DOHH2 (cell line): ENCODE data around the gene AQP7.

Experiments
- H3F3A ChIP-seq: fragments of 200-600 bp; sonication (generic), shearing (Covaris generic); 2 replicates; pipeline ENCODE4 v1.6.0; 2016; ENCODE audit warnings: antibody characterized with exemption, mild to moderate bottlenecking; ENCODE audit not compliant: control insufficient read depth, insufficient read depth
- H3K27ac ChIP-seq: fragments of 200-600 bp; sonication (generic); 2 replicates; pipeline ENCODE4 v1.5.1; 2014; ENCODE audit warnings: low read depth, mild to moderate bottlenecking, low read length, moderate library complexity
- H3K27me3 ChIP-seq: fragments of 200-600 bp; sonication (generic); 2 replicates; pipeline ENCODE4 v1.6.1; 2014; ENCODE audit warnings: mild to moderate bottlenecking, low read length, mixed read lengths; ENCODE audit not compliant: control insufficient read depth
- H3K36me3 ChIP-seq: fragments of 200-600 bp; sonication (generic); 2 replicates; pipeline ENCODE4 v1.6.1; 2014; ENCODE audit warnings: mild to moderate bottlenecking, low read length, moderate library complexity, mixed read lengths; ENCODE audit not compliant: control insufficient read depth
- H3K4me1 ChIP-seq: fragments of 200-600 bp; sonication (generic); 2 replicates; pipeline ENCODE4 v1.6.1; 2014; ENCODE audit warnings: mild to moderate bottlenecking, low read length, mixed read lengths; ENCODE audit not compliant: control insufficient read depth
- H3K4me2 ChIP-seq: fragments of 200-600 bp; sonication (generic); 2 replicates; pipeline ENCODE4 v1.6.0; 2014; ENCODE audit warnings: mild to moderate bottlenecking, low read length, moderate library complexity
- H3K4me3 ChIP-seq: fragments of 200-600 bp; sonication (generic); 2 replicates; pipeline ENCODE4 v1.5.1; 2014; ENCODE audit warnings: mild to moderate bottlenecking, low read length, mixed read lengths
- H3K79me2 ChIP-seq: fragments of 200-600 bp; sonication (generic); 2 replicates; pipeline ENCODE4 v1.6.1; 2014; ENCODE audit warnings: mild to moderate bottlenecking, low read length, mixed read lengths; ENCODE audit not compliant: control insufficient read depth
- H3K9me2 ChIP-seq: fragments of 200-600 bp; sonication (generic); replicated peaks from 2 replicates; pipeline ENCODE4 v1.6.1; 2014; ENCODE audit warnings: mild to moderate bottlenecking, low read length, mixed read lengths; ENCODE audit not compliant: control insufficient read depth
- H3K9me3 ChIP-seq: fragments of 200-600 bp; sonication (generic); 2 replicates; pipeline ENCODE4 v1.6.1; 2014; ENCODE audit warnings: antibody characterized with exemption, low read length, mixed read lengths; ENCODE audit not compliant: control insufficient read depth, insufficient read depth
- H4K20me1 ChIP-seq: fragments of 200-600 bp; sonication (generic); 2 replicates; pipeline ENCODE4 v1.6.0; 2014; ENCODE audit warnings: low read depth, mild to moderate bottlenecking, antibody characterized with exemption, low read length, moderate library complexity; ENCODE audit not compliant: control insufficient read depth, insufficient read depth
- CTCF ChIP-seq: fragments of 200-600 bp; sonication (generic); IDR thresholded peaks from one replicate; pipeline ENCODE4 v1.5.1; 2014; ENCODE audit warnings: antibody characterized with exemption, mild to moderate bottlenecking, low read depth, low read length; ENCODE audit not compliant: poor library complexity, severe bottlenecking
- EZH2phosphoT487 ChIP-seq: fragments of 200-600 bp; sonication (generic); IDR thresholded peaks from 2 replicates; pipeline ENCODE4 v1.6.1; 2017; ENCODE audit warnings: borderline replicate concordance, mild to moderate bottlenecking, antibody characterized with exemption, low read length, moderate library complexity, mixed read lengths

Gene AQP7

GRCh38 chr9:33350310-33350709 lies 52.1 kb downstream of the AQP7 start:
- H3K79me2 ChIP-seq, result no peaks in the 10 kb centered on the region
- no peak overlapping the region for H3K4me2 ChIP-seq
- no peaks in the 10 kb centered on the region for H3K27me3 ChIP-seq
- H3K4me3 ChIP-seq, result no peak overlapping the region
- TF ChIP-seq EZH2phosphoT487, result no peak
- TF ChIP-seq CTCF, result no peak
- no peaks in the 10 kb centered on the region for H4K20me1 ChIP-seq
- H3K36me3 ChIP-seq, result peaks cover 52% of the 10 kb centered on the region
- H3K4me1 ChIP-seq, result no peaks in the 10 kb centered on the region
- H3F3A ChIP-seq, result peaks cover 3% of the 10 kb centered on the region; the same call in 1 of the 2 replicates
- H3K9me3 ChIP-seq, result no peaks in the 10 kb centered on the region
- no peaks in the 10 kb centered on the region for H3K9me2 ChIP-seq
- H3K27ac ChIP-seq, result no peak overlapping the region

GRCh38 chr9:33349743-33350142 lies 52.6 kb downstream of the AQP7 start:
- TF ChIP-seq CTCF (no peak), EZH2phosphoT487 (no peak)
- Histone ChIP-seq H3K4me1 (no peaks in the 10 kb centered on the region), H3K79me2 (no peaks in the 10 kb centered on the region), H3K9me2 (no peaks in the 10 kb centered on the region), H4K20me1 (no peaks in the 10 kb centered on the region), H3K4me2 (no peak overlapping the region), H3F3A (peaks cover 3% of the 10 kb centered on the region; the same call in 1 of the 2 replicates), H3K9me3 (no peaks in the 10 kb centered on the region), H3K27me3 (no peaks in the 10 kb centered on the region), H3K27ac (no peak overlapping the region), H3K4me3 (no peak overlapping the region), H3K36me3 (peaks cover 48% of the 10 kb centered on the region)

GRCh38 chr9:33348998-33349397 lies 53.4 kb downstream of the AQP7 start:
- peaks cover 52% of the 10 kb centered on the region for H3K36me3 ChIP-seq
- TF ChIP-seq EZH2phosphoT487, result no peak
- TF ChIP-seq CTCF, result no peak
- H3K4me1 ChIP-seq, result no peaks in the 10 kb centered on the region

More at GRCh38 chr9:33348998-33349397, 53.4 kb downstream of the AQP7 start:
- Histone ChIP-seq H3K27me3 (no peaks in the 10 kb centered on the region), H3K4me3 (no peak overlapping the region), H3K27ac (no peak overlapping the region), H3K79me2 (no peaks in the 10 kb centered on the region), H4K20me1 (no peaks in the 10 kb centered on the region), H3K9me2 (no peaks in the 10 kb centered on the region), H3F3A (peaks cover 3% of the 10 kb centered on the region; the same call in 1 of the 2 replicates), H3K4me2 (no peak overlapping the region), H3K9me3 (no peaks in the 10 kb centered on the region)
